Sigmoid colon (tissue), 4 donors: Measurements from ENCODE around the gene ERN2.

ENCODE experiments used
- POLR2A ChIP-seq, 2 donors: fragments of 450-650 bp; IDR thresholded peaks; one replicate each; pipeline ENCODE4 v1.6.1; 2016; ENCODE audit warnings: antibody characterized with exemption in 2 of 2, mild to moderate bottlenecking in 2 of 2, moderate library complexity in 2 of 2
- POLR2AphosphoS5 ChIP-seq, 4 donors: sonication (generic); formaldehyde crosslinking; IDR thresholded peaks; one replicate each; pipeline ENCODE4 v1.6.1; 2017; ENCODE audit warnings: antibody characterized with exemption in 4 of 4
- TF ChIP-seq, protein P1 (sequence below), 4 experiments: fragments of 450-650 bp in 3 of 4; fragments of 200-600 bp in 1 of 4; IDR thresholded peaks; one replicate each; pipeline ENCODE4 v1.5.1; 2016 to 2019; ENCODE audit warnings: antibody characterized with exemption in 4 of 4, mild to moderate bottlenecking in 3 of 4, moderate library complexity in 2 of 4

DNA sequence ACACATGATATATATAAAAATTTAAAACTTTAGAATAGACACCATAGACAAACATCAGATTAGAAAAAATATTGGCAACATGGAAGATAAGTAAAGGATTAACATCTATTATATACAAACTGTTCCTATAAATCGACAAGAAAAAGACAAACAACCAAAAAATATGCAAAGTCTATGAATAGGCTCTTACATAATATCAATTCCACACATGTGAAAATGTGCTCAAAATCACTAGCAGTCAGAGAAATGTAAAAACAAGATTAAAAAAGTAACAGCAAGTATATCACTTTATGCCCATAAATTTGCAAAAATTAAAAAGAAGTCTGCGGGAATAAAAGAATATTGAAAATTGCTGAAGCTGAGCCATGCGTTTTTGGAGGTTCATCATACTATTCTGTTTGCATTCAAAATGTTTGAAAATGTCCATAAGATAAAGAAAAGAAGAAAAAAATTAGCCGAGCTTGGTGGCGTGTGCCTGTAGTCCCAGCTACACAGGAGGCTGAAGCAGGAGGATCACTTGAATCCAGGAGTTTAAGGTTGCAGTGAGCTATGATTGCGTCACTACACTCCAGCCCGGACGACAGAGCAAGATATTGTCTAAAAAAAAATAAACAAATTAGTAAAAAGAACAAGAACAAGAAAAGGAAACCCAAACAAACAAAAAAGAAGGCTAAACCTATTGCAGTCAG, 11.2 kb upstream of the ERN2 start:
- TF ChIP-seq, protein P1, sequence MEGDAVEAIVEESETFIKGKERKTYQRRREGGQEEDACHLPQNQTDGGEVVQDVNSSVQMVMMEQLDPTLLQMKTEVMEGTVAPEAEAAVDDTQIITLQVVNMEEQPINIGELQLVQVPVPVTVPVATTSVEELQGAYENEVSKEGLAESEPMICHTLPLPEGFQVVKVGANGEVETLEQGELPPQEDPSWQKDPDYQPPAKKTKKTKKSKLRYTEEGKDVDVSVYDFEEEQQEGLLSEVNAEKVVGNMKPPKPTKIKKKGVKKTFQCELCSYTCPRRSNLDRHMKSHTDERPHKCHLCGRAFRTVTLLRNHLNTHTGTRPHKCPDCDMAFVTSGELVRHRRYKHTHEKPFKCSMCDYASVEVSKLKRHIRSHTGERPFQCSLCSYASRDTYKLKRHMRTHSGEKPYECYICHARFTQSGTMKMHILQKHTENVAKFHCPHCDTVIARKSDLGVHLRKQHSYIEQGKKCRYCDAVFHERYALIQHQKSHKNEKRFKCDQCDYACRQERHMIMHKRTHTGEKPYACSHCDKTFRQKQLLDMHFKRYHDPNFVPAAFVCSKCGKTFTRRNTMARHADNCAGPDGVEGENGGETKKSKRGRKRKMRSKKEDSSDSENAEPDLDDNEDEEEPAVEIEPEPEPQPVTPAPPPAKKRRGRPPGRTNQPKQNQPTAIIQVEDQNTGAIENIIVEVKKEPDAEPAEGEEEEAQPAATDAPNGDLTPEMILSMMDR (IDR thresholded peaks at IDR 0.05): no peak
- TF ChIP-seq POLR2A (IDR thresholded peaks at IDR 0.05) (no peak), POLR2AphosphoS5 (IDR thresholded peaks at IDR 0.05) (no peak)
